Ishikawa (cell line): ENCODE measurements around the gene LBHD1.

Experiments used
- CEBPB ChIP-seq: IDR thresholded peaks from 2 replicates; pipeline ENCODE4 v1.6.1; 2012
- EP300 ChIP-seq: IDR thresholded peaks from 2 replicates; pipeline ENCODE4 v1.6.1; 2012; ENCODE audit warnings: borderline replicate concordance
- YY1 ChIP-seq: IDR thresholded peaks from 2 replicates; pipeline ENCODE4 v1.6.1; 2012; ENCODE audit warnings: low read depth
- TF ChIP-seq, protein P1 (sequence below): IDR thresholded peaks from 2 replicates; pipeline ENCODE4 v1.6.1; 2012

DNA sequence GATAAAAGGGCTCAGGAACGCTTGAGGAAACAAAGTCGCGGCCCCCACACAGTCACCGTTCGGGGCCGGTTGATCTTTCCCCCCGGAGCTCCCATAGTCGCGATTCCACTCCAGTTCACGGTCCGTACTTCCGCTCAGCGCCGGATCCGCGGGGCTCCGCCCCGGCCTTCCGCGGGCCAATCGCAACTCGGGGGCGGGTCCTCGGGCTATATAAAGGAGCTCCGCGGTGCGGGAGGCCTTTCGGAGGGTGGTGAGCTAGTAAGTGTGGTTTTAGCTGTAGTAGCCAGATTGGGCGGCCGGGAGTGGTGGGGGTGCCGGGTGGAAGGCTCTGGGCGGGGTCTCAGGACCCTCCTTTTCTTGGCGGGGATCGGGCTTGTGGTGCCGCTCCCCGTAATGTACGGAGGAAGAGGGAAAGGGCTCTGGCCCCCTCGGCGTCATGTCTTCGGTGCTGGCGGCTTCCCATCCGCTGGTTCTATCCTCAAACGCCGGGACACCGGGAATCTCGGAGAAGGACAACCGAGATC lies 6.9 kb downstream of the LBHD1 start, which contains the start of the genes C11orf98 and CSKMT:
- no peak for TF ChIP-seq YY1
- TF ChIP-seq, protein P1, sequence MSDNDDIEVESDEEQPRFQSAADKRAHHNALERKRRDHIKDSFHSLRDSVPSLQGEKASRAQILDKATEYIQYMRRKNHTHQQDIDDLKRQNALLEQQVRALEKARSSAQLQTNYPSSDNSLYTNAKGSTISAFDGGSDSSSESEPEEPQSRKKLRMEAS, result peak; percentile 35; the same call in 1 of the 2 replicates
- no peak for TF ChIP-seq EP300
- TF ChIP-seq CEBPB, result no peak
